GM20000 (cell line): ENCODE data around the gene ZNF777.
"Not testable (repeated sequence)": the region's sequence is repeated elsewhere in the genome, so short reads cannot be mapped to it uniquely, and the experiment has no call there.

Source experiments
- DNase-seq: peaks from one replicate; pipeline ENCODE4 v3.0.0; 2012; ENCODE audit warnings: low spot score
- TF ChIP-seq, protein P1 (sequence below): IDR thresholded peaks from 2 replicates; pipeline ENCODE4 v1.5.1; 2012; ENCODE audit warnings: mild to moderate bottlenecking, control low read depth; ENCODE audit errors: extremely low read depth, missing control alignments

ZNF777 gene

DNA sequence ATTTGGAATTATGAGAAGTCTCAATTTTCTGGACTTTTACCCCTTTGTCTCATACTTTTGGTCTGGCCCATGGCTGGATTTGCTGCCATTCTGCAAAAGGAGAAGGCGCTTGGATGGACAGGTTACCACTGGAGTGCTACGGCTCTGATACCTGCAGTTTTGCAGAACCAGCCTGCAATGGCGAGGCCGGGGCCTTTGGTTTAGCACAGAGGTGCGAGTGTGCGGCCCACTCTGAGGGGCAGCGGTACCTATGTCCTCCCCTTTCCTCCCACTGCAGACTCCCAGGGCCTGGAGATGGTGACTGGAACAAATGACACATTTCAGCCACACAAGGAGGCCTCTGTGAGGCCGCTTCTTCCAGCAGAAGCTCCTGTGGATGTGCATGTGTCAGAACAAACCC is 11.9 kb downstream of the ZNF777 start:
- TF ChIP-seq, protein P1, sequence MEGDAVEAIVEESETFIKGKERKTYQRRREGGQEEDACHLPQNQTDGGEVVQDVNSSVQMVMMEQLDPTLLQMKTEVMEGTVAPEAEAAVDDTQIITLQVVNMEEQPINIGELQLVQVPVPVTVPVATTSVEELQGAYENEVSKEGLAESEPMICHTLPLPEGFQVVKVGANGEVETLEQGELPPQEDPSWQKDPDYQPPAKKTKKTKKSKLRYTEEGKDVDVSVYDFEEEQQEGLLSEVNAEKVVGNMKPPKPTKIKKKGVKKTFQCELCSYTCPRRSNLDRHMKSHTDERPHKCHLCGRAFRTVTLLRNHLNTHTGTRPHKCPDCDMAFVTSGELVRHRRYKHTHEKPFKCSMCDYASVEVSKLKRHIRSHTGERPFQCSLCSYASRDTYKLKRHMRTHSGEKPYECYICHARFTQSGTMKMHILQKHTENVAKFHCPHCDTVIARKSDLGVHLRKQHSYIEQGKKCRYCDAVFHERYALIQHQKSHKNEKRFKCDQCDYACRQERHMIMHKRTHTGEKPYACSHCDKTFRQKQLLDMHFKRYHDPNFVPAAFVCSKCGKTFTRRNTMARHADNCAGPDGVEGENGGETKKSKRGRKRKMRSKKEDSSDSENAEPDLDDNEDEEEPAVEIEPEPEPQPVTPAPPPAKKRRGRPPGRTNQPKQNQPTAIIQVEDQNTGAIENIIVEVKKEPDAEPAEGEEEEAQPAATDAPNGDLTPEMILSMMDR: no peak
- DNase-seq: no peak

DNA sequence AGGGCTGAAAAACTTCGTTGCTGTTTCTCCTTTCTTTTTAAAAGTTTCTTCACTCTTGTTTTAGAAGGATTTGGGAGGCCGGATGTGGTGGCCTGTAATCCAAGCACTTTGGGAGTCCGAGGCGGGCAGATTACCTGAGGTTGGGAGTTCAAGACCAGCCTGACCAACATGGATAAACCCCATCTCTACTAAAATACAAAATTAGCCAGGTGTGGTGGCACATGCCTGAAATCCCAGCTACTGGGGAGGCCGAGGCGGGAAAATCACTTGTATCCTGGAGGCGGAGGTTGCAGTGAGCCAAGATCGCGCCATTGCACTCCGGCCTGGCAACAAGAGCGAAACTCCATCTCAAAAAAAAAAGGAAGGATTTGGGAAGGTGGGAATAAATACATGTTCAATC is 14.8 kb downstream of the ZNF777 start:
- not testable (repeated sequence) for DNase-seq

DNA sequence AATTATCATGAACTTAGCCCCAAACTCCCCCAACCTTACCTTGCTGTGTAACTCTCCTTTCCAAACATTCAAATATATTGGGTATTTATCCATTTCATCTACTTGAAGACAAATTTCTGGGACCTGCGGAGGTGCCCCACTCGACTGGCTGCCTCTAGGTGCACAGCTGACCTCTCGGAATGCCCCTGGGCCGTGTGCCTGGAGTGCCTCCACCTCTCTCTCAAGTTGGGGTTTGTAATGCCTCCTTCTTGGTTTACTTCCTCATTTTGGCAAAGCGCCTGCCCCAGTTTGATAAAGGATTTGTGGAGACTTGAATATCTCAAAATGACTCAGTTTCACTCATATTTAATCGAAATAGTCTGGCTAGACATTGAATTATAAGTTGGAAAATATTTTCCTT is 16.6 kb downstream of the ZNF777 start:
- no peak for DNase-seq
- TF ChIP-seq, protein P1: no peak

DNA sequence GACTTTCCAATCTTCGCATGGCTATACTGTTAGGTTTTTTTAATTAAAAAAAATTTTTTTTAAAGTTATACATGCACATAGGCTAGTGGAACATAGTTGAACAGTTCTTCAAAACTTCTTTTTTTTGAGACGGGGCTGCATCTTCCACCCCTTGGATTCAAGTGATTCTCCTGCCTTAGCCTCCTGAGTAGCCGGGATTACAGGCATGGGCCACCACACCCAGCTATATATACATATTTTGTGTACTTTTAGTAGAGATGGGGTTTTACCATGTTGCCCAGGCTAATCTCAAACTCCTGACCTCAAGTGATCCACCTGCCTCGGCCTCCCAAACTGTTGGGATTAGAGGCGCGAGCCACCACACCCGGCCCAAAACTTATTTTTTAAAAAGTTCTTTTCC is 17.3 kb downstream of the ZNF777 start:
- DNase-seq: no peak
- TF ChIP-seq, protein P1: no peak

DNA sequence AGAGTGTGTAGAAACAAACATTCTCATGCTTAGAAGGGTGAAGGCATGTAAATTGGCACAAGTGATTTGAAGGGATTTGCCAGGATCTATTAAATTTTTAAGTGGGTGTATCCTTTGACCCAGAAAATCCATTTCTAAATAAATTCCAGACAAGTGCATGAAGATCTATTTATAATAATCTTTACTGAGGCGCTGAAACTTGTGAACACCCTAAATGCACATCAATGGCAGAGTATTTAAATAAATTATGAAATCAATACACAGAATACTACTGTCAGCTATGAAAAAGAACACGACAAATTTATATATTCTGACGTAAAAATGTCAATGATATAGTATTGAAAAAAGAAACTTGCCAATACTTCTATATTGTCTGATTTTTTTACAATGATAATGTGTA is 17.9 kb downstream of the ZNF777 start:
- TF ChIP-seq, protein P1: no peak
- DNase-seq: no peak

DNA sequence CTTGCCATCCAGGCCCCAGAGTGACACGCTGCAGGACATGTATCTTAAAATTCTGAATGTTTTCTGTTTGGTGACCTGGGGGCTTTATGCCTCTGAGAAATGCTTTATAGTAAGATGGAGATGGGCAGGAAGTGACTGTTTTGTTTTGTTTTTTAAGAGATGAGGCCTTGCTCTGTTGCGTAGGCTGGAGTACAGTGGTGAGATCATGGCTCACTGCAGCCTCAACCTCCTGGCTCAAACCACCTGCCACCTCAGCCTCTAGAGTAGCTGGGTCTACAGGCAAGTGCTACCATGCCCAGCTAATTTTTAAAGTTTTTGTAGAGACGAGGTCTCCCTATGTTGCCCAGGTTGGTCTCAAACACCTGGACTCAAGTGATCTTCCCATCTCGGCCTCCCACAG is 20.6 kb downstream of the ZNF777 start:
- TF ChIP-seq, protein P1: no peak
- no peak for DNase-seq

DNA sequence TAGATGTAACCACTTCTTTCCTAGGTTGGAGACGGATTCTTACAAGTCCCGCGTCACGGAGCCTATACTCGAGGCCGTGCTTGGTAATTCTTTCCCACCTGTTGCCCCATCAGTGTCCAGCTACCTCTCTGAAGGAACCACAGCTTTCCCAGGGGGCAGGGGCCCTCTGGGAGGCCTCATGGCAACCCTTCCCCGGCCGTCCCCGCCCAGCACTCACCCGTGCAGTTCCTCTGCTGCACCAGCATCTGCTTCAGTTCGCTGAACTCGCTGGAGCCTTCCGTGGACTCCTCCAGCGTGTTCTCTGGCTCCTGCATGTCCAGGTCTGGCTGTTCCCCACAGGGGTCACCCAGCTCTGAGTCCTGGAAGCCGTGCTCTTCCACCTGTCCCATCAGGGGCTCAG is 24.5 kb downstream of the ZNF777 start:
- TF ChIP-seq, protein P1: no peak
- DNase-seq: no peak

DNA sequence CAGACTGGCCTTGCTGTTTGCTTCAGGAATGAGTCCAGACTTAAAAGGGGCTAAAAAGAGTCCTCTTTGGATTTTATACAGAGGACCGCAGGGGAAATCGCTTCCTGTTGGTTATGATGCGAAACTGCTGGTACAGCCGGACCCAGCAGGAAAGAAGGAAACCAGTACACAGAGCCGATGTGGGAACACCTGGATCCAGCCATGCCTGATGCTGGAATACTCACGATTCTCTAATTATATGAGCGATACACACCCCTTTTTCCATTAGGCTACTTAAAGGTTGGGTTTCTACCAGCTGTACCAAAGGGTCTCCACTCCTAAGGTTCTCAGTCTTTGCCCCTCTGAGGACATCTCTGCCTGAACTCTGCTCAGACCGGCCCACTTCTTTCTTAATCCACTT is 27.7 kb downstream of the ZNF777 start:
- DNase-seq: no peak
- TF ChIP-seq, protein P1: no peak
